HG03565 (cell line): ENCODE measurements around the gene DLX1.
A peak's percentile ranks its signal among the peaks of the same experiment; 100 is the strongest.
"Not testable (repeated sequence)": the region's sequence is repeated elsewhere in the genome, so short reads cannot be mapped to it uniquely, and the experiment has no call there.

ENCODE experiments used
- ATAC-seq: cut with Tn5 transposase; IDR thresholded peaks from one replicate; pipeline ENCODE4 v1.9.1; 2021; ENCODE audit warnings: mild to moderate bottlenecking, moderate library complexity; ENCODE audit not compliant: unreplicated experiment

DLX1 gene

GRCh38 chr2:172063446-172063845, 21.9 kb upstream of the DLX1 start:
- ATAC-seq, result no peak

DNA sequence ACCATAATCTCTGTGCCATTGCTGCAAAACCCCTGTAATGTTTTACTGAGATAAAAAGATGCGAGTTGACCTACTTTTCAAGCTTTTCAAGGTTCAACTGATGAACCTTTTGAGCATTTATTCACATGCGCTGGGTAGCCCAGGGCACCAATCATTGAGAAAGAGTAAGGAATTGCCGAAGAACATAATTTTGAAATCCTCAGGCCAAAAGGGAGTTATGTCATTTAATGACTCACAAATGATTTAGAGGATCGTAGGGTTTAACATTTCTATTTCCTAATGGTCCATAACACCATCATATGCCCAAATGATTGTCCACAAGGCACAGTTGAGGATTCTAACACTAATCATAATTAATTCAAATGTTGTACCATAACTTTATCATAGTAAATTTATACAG, 20.2 kb upstream of the DLX1 start:
- ATAC-seq, result no peak

GRCh38 chr2:172066394-172066886, 18.9 kb upstream of the DLX1 start:
- ATAC-seq, result no peak

DNA sequence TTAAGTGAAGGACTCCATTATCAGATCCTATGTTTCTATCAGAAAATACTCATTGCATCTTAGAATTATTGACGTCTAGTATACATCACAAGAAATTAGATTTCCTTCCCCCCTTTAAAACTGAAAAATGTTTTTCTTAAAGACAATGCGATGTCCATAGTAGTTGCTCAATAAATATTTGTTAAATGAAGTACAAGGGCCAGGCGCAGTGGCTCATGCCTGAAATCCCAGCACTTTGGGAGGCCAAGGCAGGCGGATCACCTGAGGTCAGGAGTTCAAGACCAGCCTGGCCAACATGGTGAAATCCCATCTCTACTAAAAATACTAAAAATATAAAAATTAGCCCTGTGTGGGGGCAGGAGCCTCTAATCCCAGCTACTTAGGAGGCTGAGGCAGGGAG, 17.4 kb upstream of the DLX1 start:
- not testable (repeated sequence) for ATAC-seq

GRCh38 chr2:172070936-172071335, 14.4 kb upstream of the DLX1 start:
- no peak for ATAC-seq

DNA sequence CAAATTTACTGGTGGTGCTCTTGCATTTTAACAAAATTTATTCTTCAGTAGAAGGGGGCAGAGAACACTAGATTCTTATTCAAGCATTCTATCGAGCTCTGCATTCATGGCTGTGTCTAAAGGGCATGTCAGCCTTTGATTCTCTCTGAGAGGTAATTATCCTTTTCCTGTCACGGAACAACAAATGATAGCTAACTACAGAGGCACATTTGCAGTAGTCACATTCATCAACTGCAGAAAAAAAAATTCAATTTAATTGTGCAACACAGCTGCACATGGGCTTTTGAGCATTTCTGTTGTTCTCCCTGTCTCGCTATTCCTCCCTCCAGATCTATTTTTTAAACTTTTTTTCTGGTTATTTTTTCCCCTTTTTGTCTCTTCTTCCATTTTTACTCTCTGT, 13.0 kb upstream of the DLX1 start:
- ATAC-seq, result no peak

GRCh38 chr2:172072706-172073105, 12.6 kb upstream of the DLX1 start:
- no peak for ATAC-seq

DNA sequence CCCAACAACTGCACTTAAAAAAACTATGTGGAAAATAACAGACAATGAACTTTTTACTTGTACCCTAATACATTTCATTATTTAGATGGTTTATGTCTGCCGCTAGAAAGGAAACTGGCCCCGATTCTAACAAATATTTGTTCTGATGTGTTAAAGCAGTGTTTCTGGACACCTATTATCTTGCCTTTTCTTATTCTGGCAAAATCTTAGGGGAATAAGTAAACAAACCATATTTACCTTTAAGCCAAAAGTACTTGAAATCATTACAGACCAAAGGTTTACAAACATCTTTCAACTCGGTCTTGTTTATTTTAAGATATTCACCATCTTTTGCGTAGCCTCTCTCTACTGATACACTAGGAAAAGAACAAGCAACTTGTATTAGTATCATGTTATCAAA, 11.8 kb upstream of the DLX1 start:
- no peak for ATAC-seq

GRCh38 chr2:172074254-172074653, 11.1 kb upstream of the DLX1 start:
- no peak for ATAC-seq

- no peak for ATAC-seq
These were observed 5.9 kb upstream of the DLX1 start for GRCh38 chr2:172079416-172079815.

GRCh38 chr2:172079838-172080640, 5.3 kb upstream of the DLX1 start:
- no peak for ATAC-seq

DNA sequence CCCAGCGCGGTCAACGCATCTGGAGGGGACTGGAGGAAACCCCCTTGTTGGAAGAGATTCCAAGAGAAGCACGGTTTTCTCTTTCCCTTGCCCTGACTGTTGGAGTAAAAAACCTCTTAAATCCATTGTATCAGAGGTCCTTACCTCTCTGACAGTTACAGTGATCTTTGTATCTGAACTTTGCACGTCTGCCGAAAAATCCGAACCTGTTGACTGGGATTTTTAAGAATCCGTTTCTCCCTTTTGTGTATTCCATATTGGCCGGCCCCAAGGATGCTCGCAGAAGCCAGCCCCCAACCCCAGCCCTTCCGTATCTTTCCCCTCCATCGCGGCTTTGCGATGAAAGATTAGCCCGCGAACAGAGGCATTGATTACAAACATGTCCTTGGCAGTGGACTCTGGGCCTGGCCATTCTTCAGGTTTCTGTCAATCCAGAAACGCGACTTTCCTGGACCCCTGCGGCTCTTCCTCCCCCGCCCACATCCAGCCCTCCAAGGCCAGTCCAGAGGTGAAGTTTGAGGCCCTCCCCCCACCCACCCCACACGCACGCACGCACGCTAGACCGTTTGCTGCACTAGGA, 4.6 kb upstream of the DLX1 start:
- ATAC-seq, result no peak

DNA sequence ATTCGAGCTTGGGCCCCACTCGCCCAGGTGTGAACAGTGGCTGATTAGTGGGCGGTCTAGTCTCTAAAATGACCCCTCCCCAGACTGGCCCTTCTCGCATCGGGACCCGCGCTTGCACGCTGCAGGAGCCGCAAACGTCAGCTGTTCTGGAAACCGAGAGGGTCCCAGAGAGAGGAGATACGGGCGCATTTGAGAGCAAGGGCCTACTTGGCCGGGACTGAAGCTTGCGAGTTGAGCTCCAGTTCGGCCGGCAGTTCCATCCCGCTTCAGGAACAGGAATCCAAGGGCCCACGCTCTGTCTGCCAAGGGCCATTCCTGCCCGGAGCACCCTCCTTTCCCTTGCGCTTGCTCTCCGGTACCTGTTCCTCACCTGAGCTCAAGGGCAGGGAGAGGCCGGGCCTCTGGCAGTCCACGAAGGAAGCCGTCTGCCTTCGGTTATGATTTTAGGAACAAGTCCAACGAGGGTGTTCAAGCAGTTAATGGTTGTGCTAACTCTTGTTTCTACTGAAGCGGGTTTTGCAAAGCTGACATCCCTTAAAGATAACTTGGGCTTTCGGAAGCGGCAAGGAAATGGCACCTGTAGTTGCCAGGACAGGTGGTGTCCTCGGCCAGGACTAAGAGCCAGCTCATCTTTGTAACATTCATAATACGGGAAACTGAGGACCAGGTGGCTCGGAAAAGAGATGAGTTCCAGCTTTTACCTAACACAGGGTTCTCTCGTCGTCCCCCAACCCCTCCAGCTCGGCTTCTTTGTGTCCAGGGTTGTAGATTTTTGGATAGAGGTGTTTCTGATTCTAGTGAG, 3.9 kb upstream of the DLX1 start:
- ATAC-seq, result no peak

DNA sequence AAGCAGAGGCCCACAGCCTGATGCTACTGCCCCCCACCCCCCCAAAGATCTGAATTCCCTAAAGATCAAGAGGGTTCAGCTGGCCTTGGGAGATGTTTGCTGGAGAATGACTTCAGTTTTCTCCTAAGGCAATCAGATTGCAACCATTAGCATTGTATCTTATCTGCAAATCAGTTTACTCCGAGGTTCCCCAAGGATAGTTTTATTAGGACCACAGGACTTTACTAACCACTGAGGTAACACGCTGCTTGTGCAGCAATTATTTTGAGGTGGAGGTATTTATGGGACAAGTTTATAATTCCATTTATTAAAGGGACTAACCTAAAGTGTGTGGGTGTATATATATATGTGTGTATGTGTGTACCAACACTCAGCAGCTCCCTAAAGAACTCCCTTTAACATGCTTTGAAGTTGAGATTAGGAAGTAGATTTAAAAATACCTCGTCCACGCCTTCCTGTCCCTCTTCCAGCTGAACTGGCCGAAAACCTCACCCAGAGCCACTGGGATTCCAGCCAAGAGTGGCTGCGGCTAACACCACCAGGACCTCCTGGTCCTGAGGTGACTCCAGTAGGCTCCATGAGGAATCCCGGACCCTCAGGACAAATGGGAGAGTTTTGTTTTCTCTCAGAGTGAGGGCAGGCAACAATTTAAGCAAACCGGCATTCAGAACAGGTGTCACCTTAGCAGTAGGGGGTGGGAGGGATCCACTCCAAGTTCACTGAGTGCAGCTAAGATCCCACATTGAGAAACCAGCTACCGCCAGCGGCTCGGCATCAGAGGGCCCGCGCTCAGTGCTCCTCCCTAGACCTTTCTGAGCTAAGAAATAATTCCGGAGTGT, 3.0 kb upstream of the DLX1 start:
- no peak for ATAC-seq

DNA sequence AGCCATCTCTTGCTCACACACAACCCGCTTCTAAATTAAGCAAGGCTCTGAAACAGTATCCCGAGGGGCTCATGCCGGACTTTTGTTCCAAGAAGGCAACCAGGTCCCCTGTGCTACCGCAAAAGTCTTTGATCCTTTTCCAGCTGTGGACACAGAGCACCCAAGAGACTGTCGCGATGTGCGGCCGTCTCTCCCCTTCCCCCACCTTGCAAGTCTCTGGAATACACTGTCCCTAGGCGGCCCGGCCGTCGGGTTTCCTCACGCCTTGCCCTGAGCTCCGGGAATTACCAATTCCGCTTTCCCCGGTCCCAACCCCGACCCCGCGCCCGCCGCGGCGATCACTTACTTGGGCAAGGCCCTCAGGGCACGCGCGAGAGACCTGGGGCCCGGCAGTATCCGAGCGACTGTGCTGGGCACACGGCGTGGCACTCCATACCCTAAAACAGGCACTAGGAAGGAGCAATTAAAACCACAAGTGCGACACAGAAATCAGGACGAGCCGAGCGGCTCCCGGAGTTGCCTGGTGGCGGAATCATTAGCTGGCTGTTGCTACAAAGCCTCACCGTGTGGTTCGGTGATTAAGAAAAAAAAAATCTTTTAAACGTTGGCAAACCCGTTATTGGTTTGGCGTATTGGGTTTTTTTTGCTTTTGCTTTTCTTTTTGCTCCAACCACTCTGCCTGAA, 2.2 kb upstream of the DLX1 start:
- ATAC-seq, result no peak

DNA sequence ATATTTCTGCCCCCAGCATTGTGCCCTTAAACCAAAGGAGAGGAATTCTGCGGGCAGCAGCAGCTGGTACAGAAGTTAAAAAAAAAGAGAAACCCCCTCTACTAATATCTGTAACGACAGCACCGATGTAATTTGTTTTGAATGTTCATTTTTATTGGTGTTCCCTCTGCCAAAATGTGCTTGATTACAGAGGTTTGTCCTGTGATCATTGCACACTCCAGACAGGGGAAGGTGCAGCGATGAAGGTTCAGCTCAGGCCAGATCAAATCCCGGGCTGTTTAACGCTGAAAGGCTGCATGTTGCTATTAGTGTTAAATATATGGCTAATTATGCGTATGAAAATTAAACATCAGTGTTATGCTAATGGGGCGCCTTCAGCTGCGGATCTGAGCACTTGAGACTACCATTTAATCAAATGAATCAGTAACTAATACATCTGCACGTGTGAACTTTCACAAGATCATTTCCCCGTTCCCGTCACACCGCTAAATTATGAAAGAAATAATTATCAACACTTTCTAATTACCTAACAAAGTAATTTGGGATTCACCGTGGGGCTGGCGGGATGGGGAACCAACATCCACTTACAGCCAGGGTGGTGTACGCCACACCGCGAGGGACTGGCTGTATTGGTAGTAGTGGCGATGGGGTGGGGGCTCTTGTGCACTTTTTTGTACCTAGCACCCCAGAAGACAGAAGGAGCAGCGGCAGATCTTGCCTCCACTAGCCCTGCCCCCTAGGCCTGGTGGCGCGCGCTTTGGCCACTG, 1.5 kb upstream of the DLX1 start:
- no peak for ATAC-seq

DNA sequence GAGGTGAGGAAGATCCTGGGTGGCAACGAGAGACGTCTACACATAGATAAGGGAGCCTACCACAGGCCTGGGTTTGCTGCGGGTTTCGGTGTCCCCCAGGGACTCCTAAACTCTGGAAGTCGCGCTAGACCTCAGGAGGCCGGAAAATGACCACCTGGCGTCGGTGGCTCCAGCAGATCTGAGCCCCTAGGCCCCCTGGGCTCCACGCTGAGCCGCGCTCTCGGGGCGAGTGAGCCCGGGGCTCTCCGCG, 987 bp upstream of the DLX1 start:
- ATAC-seq, result no peak

GRCh38 chr2:172084645-172085459, 455 bp upstream of the DLX1 start:
- ATAC-seq, result peak; percentile 88
